ENCODE results near the gene NSG1. TPM values are rescaled to one million over a fixed set of nuclear protein-coding genes. Genes with fewer than 3 reads are reported as not detected.
"Not testable (repeated sequence)": the region's sequence is repeated elsewhere in the genome, so short reads cannot be mapped to it uniquely, and the experiment has no call there.

NSG1 gene
- total RNA-seq, 4 donors from 2014 or later: 0.15 to 4.8 (median 1.4) TPM

DNA sequence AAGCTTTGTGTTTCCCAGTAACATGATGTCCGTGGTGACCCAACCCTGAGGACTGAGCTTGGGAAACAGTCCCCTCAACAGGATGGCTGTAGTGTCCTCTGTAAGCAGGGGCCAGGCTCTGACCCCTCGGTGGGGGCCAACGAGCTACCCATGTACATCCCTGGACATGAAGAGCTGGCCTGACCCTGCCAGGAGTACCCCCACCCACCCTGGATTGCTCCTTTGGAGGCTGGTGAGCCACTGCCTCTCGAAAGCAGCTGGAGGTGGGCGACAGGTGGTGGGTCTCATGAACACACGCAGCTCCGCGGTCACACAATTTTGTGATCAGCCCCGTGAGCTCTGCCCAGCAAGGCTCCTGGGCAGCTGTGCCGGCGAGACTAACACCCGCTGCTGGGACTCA, 33.5 kb downstream of the NSG1 start:
- Histone ChIP-seq H3K9me3 (no peaks in the 10 kb centered on the region), H3K36me3 (peaks cover 0 to 100% of the 10 kb centered on the region in 2 donors), H3K4me3 (no peak overlapping the region), H3K27ac (no peak overlapping the region), H3K4me1 (no peaks in the 10 kb centered on the region), H3K27me3 (no peaks in the 10 kb centered on the region)
- TF ChIP-seq, protein P1, sequence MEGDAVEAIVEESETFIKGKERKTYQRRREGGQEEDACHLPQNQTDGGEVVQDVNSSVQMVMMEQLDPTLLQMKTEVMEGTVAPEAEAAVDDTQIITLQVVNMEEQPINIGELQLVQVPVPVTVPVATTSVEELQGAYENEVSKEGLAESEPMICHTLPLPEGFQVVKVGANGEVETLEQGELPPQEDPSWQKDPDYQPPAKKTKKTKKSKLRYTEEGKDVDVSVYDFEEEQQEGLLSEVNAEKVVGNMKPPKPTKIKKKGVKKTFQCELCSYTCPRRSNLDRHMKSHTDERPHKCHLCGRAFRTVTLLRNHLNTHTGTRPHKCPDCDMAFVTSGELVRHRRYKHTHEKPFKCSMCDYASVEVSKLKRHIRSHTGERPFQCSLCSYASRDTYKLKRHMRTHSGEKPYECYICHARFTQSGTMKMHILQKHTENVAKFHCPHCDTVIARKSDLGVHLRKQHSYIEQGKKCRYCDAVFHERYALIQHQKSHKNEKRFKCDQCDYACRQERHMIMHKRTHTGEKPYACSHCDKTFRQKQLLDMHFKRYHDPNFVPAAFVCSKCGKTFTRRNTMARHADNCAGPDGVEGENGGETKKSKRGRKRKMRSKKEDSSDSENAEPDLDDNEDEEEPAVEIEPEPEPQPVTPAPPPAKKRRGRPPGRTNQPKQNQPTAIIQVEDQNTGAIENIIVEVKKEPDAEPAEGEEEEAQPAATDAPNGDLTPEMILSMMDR (IDR thresholded peaks at IDR 0.05): no peak
- TF ChIP-seq POLR2AphosphoS5 (IDR thresholded peaks at IDR 0.05) (no peak), POLR2A (IDR thresholded peaks at IDR 0.05) (no peak)
- WGBS, 2 donors (ENCODE audit: low coverage in 1 of 2): 94% methylated on average over 8 of the region's 12 CpGs; no CpG with 5 or more reads in 1 of the 2 donors
- no peak for ATAC-seq

DNA sequence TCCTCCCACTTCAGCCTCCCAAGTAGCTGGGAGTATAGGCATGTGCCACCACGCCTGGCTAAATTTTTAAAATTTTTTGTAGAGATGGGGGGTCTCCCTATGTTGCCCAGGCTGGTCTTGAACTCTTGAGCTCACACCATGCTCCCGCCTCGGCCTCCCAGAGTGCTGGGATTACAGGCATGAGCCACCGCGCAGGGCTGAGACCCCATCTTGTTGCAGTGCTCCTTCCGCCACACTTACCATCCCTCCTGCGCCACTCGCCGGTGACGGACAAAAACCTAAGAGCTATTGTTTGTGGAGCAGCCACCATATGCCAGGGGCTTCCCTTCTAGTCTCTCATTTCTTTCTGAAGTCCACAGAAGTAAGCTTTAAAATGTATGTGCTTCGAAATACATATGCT, 34.5 kb downstream of the NSG1 start:
- Histone ChIP-seq H3K4me3 (no peak overlapping the region), H3K27ac (no peak overlapping the region), H3K4me1 (no peaks in the 10 kb centered on the region), H3K27me3 (no peaks in the 10 kb centered on the region), H3K36me3 (peaks cover 0 to 100% of the 10 kb centered on the region in 2 donors), H3K9me3 (no peaks in the 10 kb centered on the region)
- TF ChIP-seq, protein P1 (IDR thresholded peaks at IDR 0.05): no peak
- TF ChIP-seq POLR2AphosphoS5 (IDR thresholded peaks at IDR 0.05) (no peak), POLR2A (IDR thresholded peaks at IDR 0.05) (no peak), EP300 (IDR thresholded peaks at IDR 0.05) (no peak)
- 91 to 97% methylated on average over 4 to 10 of the region's 11 CpGs for WGBS, 2 donors (ENCODE audit: low coverage in 1 of 2)
- ATAC-seq: no peak

DNA sequence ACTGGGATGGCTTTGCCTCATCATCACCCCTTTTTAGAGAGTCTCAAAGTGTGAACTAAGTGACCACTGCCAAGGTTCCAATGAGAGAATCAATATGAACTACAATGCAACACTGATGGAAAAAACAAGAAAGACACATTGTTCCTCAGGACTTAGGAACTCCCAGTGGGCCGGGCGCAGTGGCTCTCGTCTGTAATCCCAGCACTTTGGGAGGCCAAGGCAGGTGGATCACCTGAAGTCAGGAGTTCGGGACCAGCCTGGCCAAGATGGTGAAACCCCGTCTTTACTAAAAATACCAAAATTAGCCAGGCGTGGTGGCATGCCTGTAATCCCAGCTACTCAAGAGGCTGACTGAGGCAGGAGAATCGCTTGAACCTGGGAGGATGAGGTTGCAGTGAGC, 35.2 kb downstream of the NSG1 start:
- H3K27me3 ChIP-seq, ATAC-seq, H3K9me3 ChIP-seq, H3K4me3 ChIP-seq, H3K27ac ChIP-seq, H3K4me1 ChIP-seq: not testable (repeated sequence)
- 60 to 100% methylated on average over 2 of the region's 7 CpGs for WGBS, 2 donors (ENCODE audit: low coverage in 1 of 2)
- peaks cover 0 to 98% of the 10 kb centered on the region in 2 donors for H3K36me3 ChIP-seq

DNA sequence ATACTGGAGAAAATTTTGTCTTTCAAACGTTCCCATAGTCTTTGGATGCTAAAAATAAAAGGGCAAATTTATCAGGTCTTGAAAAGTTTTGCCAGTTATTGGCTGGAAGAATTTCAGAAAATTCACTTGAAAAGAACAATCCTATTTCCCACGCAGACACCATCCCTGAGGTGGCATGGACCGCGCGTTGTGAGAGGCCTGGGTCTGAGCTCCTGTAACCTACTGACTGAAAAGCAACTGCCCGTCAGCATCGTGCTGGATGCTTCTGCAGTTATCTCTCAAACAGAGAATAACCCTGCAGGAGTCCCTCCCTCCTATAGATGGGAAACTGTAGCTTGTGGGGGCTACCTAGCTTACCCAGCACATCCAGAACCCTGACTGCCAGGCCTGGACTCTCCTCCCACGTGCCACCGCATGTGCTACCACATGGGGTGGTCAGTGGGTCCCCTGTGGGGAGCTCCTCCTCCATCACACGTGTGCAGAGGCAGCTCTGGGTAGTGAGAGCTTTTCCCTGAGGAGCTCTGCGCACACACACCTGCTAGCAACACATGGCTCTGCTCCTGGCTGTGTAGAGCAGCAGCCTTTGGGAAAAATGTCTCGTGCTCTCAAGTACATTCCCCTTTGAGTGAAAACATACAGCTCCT, 36.1 kb downstream of the NSG1 start:
- 67 to 86% methylated on average over 2 to 10 of the region's 12 CpGs for WGBS, 2 donors (ENCODE audit: low coverage in 1 of 2)
- no peaks in the 10 kb centered on the region for H3K4me1 ChIP-seq
- H3K36me3 ChIP-seq: peaks cover 0 to 94% of the 10 kb centered on the region in 2 donors
- TF ChIP-seq POLR2A (IDR thresholded peaks at IDR 0.05): no peak
- no peak for TF ChIP-seq EP300 (IDR thresholded peaks at IDR 0.05)
- TF ChIP-seq, protein P1 (IDR thresholded peaks at IDR 0.05): no peak
- no peak for TF ChIP-seq POLR2AphosphoS5 (IDR thresholded peaks at IDR 0.05)
- H3K27ac ChIP-seq: no peak overlapping the region
- H3K4me3 ChIP-seq: no peak overlapping the region
- H3K27me3 ChIP-seq: no peaks in the 10 kb centered on the region
- no peaks in the 10 kb centered on the region for H3K9me3 ChIP-seq
- no peak for ATAC-seq

DNA sequence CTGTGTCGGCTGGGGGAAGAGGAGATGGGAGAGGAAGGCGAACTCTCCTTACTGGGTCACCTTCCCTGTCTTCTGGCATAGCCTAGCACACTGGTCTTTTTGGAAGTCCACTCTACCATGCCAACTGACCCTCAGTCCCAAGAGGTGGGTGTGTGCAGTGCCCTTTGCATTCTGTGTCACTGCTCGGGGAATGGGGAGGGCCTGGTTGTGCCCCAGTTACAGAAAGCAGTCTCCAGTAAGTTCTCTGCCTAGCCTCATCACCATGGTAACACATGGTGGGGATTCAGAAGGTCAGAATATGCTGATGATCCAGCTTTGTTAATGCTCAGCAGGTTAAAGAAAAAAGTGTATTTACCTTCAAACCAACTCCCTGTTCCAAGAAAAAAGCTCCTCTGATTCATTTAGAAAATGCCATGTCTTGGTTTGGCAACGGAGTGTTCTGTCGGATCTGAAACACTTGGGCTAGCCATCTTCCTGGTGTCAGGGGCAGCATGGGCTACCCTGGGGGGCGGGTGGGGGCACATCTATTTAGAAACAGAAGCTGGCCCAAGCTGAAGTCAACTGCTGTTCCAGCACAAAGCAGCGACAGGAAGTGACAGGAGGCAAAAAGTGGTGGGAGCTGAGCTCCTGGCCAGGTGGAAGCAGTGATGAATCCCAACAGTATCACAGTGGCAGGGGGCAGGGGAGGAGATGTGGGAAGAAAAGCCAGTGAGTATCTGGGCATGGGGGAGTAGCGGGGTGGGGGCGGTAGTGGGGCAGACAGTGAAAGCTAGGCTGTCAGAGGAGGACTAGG, 37.0 kb downstream of the NSG1 start:
- Histone ChIP-seq H3K9me3 (no peaks in the 10 kb centered on the region), H3K27me3 (no peaks in the 10 kb centered on the region), H3K4me3 (no peak overlapping the region), H3K4me1 (no peaks in the 10 kb centered on the region), H3K27ac (no peak overlapping the region), H3K36me3 (peaks cover 0 to 94% of the 10 kb centered on the region in 2 donors)
- TF ChIP-seq POLR2AphosphoS5 (IDR thresholded peaks at IDR 0.05) (no peak), POLR2A (IDR thresholded peaks at IDR 0.05) (no peak), EP300 (IDR thresholded peaks at IDR 0.05) (no peak)
- TF ChIP-seq, protein P1 (IDR thresholded peaks at IDR 0.05): no peak
- 60 to 79% methylated on average over 3 to 5 of the region's 9 CpGs for WGBS, 2 donors (ENCODE audit: low coverage in 1 of 2)
- no peak for ATAC-seq

All from gastroesophageal sphincter (tissue), 4 donors.